T-helper 1 cell treated with Interleukin-12 subunit alpha and Interleukin-12 subunit beta and Interleukin-4 antibody, amounts not matched to agents 30 ng/mL and 1 ng/mL, for 36 hours (primary cell): Measurements from ENCODE around the gene METAP1D. TPM values are rescaled to one million over a fixed set of nuclear protein-coding genes. Genes with fewer than 3 reads are reported as not detected.
"Not testable (repeated sequence)": the region's sequence is repeated elsewhere in the genome, so short reads cannot be mapped to it uniquely, and the experiment has no call there.

Experiments
- intact Hi-C: fragments of 100-400 bp; cut with micrococcal nuclease; formaldehyde crosslinking; loops from one replicate; pipeline ENCODE4 v1.15.1; 2024
- total RNA-seq: library from RNA; stranded (reverse); gene quantifications from 2 replicates; pipeline ENCODE4 v1.2.3, GENCODE V29; 2022

The METAP1D gene
- total RNA-seq, result 4.0 and 5.0 TPM in 2 replicates

DNA sequence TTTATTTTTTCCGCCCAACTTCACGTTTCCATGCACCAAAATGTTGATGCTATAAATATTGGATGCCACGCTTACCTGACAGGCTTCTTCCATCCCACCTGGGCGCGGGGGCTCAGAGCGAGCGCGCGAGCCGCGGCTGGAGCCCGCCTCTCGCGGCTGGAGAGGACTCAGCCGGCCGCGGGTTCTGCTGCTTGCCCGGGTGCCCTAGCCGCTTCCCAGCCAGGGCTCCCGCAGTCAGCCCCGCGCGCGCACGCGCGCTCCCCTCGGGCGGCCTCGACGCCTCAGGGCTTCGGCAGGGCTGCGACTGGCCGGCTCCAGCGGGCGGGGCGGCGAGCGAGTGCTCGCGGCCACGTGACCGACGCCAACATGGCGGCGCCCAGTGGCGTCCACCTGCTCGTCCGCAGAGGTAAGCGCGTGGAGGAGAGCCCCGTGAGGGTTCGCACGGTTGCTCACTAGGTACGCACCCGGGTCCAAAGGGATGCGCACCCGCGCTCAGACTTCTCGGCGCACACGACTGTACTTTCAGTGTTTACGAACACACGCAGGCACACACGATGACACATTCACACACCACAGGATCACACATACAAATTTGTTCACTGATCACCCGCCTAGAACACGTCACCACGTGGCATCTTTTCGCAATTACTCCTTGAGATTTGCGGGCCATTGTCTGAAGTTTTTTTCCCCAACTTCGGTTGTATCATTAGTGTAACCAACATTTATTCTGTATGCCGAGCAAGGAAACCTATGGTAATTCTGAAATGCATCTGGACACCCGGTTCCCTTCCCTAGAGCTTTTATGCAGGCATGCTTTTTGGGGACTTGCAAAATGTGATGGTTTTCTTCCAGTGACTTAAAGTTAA, at the start of gene METAP1D:
Gene METAP1D, plus strand, starts transcription at position 350 of the 866 bp plus-strand sequence. Its CDS starts 17 bp downstream, at position 367.
- intact Hi-C loops, result loop anchor here (1.0 to 5.0 kb wide), 7 partner anchors 78 to 1228 kb away; partner anchors contain the start of genes DYNC1I2, ERICH2, HAT1 and PDK1

DNA sequence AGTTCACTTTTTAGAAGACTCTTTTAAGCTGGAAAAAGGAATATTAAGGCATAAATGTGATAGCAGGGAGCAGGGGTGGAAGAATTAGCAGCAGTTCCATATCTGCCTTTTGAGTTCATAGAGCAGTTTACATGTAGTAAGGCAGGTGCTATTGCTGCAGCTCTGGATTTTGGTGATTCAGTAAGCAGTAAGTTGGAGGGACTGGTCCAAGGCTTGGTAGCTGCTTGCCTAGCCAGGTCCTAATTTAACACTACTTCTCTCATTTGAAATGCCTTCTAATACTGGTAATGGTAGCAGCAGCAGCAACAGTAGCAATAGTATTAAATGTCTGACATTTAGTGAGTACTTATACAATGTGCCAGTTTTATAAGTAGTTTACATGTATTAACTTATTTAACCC, 47.5 kb upstream of the METAP1D start:
- intact Hi-C loops, result no loop called here

DNA sequence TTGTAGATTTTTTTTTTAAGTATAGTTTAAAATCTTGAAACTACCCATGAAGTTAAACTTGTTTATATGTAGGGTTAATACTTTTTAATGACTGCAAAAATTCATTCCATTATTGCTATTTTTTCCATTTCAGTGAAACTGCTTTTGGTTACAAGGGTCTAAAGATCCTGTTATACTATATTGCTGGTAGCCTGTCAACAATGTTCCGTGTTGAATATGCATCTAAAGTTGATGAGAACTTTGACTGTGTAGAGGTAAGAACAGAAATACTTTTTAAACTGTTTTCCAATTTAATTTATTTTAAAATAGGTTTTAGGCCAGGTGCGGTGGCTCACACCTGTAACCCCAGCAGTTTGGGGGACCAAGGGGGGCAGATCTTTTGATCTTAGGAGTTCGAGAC, 47.0 kb upstream of the METAP1D start:
- intact Hi-C loops, result no loop called here

DNA sequence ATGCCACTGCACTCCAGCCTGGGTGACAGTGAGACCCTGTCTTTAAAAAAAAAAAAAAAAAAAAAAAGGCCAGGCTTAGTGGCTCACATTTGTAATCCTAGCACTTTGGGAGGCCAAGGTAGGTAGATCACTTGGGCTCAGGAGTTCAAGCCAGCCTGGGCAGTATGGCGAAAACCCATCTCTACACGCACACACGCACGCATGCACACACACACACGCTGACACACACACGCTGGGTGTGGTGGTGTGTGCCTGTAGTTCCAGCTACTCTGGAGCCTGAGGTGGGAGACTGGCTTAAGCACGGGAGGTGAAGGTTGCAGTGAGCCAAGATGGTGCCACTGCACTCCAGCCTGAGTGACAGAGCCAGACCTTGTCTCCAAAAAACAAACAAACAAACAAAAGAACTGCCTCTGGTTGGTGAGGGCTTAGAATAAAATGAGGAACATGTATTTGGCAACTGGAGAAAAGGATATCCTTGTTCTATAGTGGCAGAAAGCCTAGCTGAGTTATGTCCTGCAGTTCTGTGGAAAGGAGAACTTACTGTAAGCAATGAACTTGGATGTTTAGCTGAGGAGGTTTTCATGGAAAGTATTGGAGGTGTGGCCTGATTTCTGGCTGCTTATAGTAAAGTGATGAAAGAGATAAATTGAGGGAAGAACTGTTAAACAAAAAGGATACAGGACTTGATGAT, 43.5 kb upstream of the METAP1D start:
- intact Hi-C loops, result no loop called here

DNA sequence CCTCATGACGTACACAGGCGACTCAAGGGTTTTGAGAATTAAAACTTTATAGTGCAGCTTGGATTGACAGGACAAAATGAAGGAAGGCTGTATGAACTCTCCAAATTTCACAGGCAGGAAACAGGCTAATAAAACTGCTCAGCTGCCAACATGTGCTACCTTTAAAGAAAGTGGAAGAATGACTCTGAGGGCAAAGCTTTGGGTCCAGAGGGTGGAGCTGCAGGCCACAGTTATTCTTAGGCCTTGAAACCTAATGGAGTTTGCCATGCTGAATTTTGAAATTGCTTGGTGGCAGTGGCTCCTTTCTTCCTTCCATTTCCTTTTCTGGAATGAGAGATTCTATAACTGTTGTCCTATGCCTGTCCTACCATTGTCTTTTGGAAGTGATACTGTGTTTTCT, 42.7 kb upstream of the METAP1D start:
- intact Hi-C loops, result loop anchor here (1.0 kb wide), 1 partner anchor 147 kb away; no protein-coding TSS in a partner anchor

DNA sequence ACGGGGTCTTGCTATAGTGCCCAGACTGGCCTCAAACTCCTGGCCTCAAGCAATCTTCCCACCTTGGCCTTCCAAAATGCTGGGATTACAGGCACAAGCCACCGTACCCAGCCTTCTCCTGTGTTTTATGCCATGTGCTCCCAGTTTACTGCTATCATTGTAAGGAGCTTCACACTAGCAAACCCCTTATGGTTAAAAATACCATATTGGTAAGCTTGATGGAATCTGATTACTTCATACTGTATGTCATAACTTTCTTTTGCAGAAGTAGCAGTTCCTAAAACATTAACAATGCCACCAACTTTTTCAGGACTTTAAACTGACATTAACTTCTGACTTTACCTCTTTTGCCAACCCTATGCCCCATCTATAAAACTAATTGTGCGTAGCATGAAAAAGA, 41.3 kb upstream of the METAP1D start:
- intact Hi-C loops, result no loop called here

DNA sequence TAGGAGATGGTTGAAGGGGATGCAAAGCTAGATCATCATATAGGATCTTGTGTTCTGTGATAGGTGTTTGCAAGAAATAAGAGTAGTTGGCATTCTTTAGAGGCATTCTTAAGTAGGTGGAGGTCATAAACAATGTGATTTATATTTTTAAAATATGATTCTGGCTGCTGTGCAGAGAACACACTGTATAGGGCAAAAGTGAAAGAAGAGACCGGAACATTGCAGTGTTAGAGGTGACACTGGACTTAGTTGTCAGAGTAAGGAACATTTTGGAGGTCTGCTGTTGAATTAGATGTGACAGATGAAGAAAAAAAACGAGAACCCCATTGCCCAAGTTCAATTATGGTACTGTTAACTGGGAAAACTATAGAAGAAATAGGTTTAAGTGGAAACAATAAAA, 39.8 kb upstream of the METAP1D start:
- intact Hi-C loops, result no loop called here

DNA sequence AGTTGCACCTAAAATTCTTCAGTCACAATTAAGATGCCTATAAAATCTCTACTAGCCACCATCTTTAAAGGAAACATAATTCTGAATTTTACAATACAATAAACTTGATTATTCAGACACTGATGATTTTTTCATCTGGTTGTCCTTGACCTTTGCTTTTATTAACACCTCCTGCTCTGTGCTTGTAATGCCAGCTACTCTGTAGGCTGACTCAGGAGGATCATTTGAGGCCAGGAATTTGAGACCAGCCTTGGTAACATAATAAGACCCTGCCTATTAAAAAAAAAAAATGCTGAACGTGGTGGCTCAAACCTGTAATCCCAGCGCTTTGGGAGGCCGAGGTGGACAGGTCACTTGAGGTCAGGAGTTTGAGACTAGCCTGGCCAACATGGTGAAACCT, 39.2 kb upstream of the METAP1D start:
- intact Hi-C loops, result no loop called here

DNA sequence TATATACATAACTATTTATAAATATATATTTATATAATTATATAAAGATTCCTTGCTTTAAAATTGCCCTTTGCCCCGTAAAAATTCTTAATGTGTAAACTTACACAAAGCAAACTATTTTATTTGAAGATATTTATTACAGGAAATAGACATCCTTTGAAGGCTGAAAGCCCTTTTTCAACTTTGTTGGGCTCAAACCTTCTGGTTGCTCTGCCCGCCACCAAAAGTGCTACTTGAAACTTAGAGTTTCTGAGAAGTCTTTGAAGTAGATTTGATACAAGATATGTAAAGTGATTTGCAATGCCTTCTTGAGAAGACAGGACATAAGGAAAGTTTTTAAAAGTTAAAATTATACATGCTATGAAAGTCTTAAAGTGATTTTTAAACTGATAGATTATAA, 36.6 kb upstream of the METAP1D start:
- intact Hi-C loops, result no loop called here

DNA sequence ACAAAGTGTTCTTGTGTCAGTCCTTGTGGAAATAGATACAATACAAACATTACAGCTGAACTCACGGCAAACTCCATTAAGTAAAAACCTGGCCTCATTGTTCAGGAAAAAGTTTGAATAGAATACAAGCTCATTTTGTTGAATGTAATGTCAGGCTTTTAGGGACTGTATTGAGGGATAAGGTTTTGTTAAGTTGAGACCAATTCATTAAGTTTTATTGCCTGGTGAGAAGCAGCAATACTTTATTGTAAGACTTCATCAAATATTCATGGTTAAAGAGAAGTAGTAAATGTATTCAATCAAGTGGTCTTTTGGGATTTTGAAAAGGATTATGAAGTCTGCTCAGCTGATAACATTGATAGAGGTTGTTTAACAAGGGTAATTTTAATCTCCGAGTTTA, 35.4 kb upstream of the METAP1D start:
- intact Hi-C loops, result no loop called here

DNA sequence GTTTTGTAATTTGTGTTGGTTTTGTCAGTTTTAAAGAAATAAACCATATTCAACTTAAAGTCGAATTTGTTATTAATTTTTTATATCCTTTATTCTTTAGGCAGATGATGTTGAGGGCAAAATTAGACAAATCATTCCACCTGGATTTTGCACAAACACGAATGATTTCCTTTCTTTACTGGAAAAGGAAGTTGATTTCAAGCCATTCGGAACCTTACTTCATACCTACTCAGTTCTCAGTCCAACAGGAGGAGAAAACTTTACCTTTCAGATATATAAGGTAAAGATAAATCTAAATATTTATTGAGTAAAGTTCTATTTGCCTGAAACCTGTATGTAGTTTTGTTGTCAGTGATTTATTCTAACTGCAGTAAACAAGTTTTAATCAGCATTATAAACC, 34.5 kb upstream of the METAP1D start:
- intact Hi-C loops, result no loop called here

DNA sequence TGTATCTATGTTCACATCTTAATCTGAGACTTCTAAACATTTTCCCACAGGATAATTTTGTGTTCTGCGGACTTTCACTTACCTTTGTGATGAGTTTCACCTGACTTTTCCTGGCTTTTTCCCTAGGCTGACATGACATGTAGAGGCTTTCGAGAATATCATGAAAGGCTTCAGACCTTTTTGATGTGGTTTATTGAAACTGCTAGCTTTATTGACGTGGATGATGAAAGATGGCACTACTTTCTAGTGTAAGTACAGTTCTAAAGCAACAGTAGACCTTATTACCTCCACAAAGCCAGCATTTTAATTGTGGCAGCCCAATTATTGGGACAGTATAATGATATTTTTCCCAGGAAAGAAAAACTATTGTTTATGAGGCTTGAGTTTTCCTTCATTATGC, 34.1 kb upstream of the METAP1D start:
- intact Hi-C loops, result no loop called here

DNA sequence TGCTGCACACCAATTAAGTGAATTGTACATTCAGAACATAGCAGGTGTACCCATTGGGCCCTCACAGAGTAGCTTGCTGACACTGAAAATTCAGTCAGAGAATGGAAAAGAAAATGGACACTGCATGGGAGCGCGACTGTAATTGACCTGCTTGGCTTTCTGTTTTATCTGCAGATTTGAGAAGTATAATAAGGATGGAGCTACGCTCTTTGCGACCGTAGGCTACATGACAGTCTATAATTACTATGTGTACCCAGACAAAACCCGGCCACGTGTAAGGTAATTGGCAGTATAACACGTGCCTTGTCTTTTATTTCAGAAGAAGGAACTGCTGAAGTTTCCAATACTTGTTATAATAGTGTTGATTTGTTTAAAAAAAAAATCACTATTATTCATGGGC, 33.5 kb upstream of the METAP1D start:
- intact Hi-C loops, result no loop called here

DNA sequence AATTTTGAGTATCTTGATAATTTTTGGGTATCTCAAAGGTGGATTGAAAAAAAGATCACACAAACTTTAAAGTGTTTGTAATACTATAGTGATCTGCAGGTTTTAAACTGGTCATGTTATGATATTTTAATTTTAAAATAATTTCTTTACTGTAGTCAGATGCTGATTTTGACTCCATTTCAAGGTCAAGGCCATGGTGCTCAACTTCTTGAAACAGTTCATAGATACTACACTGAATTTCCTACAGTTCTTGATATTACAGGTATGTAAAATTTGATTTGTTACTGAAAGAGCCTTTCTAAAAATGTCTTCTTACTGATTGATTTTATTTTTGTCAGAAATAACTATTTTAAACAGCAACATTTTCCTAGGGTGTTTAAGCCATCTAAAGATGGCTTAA, 33.1 kb upstream of the METAP1D start:
- intact Hi-C loops, result no loop called here

DNA sequence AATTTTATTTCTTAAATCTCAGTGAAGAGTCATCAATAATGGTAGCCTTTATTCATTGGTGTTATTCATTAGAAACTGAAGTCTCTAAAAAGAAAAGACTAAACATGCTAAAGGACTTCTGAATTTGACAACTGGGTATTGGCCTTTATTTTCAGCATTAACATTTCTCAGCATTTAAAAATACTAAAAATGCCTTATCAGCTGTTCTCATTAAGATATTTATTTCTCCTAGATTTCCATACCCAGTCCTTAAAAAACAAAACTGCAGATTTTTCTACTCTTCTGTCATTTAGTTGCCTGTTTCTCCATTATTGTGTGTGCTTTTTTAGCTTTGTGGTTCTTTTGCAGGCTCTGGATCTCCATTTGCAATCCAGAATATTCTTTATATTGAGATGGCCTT, 31.2 kb upstream of the METAP1D start:
- intact Hi-C loops, result no loop called here

DNA sequence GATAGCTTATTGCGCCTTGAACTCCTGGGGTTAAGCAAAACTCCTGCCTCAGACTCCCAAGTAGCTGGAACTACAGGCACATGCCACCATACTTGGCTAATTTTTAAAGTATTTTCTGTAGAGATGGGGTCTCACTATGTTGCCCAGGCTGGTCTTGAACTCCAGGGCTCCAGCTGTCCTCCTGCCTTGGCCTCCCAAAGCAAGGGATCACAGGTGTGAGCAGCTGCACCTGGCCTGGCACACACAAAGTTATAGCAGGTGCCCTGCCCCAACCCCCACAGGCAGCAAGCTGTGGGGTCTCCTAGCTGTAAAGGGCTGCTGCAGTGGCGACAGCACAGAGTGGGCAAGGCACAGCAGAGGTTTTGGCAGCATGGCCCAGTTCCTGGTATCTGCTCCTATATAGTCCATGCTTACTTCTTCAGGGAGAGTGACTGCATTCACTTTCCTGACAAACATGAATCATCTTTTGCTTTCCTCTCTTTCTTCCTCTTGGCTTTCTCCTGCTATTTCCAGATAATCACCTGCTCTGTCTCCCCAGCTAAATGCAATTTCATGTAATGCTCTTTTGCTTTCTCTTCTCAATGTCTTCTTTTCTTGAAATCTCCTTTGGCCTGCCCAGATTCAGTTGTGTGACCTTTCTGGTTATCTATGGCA, 27.3 kb upstream of the METAP1D start:
- intact Hi-C loops, result no loop called here

DNA sequence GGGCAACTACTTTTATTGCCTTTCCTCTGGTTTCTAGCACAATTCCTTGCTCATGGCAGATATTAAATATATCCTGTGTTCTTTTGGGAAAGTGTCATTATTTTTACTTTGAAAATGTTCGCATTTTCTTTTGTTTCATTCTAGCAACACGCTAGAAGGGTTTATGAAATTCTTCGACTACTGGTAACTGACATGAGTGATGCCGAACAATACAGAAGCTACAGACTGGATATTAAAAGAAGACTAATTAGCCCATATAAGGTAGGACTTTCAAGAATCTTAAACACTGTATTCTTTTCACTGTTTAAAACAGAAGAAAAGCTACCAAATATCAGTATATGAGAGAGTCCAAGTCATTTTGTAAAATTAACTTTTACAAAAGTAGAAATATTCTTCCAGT, 20.6 kb upstream of the METAP1D start:
- intact Hi-C loops, result no loop called here

DNA sequence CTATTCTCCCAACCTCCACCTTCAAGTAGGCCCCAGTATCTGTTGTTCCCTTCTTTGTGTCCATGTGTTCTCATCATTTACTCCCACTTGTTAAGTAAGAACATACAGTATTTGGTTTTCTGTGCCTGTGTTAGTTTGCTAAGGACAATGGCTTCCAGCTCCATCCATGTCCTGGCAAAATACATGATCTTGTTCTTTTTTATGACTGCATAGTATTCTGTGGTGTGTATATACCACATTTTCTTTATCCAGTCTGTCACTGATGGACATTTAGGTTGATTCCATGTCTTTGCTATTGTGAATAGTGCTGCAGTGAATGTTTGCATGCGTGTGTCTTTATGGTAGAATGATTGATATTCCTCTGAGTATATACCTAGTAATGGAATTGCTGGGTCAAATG, 15.8 kb upstream of the METAP1D start:
- intact Hi-C loops, result not testable (repeated sequence)

DNA sequence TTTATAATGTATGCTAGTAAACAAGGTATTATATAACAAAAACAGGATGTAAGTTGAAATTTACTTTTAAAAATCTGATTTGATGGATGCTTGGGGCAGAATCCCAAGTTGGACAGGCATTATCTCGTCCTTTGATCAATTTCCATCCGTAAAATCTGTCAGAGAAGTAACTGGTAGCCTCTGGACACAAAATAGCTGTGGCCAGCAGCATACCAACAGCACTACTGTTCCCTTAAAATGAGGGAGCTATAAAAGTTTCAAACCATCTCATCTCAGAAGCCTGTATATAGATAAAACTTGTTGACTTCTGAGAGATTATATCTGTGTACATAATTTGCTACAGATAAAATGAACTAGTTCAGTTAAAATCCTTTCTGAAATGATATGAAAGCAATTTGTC, 14.7 kb upstream of the METAP1D start:
- intact Hi-C loops, result no loop called here

DNA sequence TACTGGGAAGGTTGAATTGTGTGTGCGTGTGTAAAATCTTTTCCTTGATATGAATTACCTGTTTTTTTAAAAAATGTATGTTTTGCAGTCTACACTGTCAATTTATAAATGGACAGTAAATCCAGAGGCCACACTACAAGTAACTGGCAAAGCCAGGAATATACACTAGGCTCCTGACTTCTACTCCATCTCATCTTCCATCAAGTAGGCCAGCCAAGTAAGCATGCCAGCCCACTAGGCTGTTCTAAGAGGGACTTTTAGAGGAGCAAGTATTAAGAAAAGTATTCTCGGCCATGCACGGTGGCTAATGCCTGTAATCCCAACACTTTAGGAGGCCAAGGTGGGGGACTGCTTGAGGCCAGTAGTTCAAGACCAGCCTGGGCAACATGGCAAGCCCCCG, 13.0 kb upstream of the METAP1D start:
- intact Hi-C loops, result no loop called here

DNA sequence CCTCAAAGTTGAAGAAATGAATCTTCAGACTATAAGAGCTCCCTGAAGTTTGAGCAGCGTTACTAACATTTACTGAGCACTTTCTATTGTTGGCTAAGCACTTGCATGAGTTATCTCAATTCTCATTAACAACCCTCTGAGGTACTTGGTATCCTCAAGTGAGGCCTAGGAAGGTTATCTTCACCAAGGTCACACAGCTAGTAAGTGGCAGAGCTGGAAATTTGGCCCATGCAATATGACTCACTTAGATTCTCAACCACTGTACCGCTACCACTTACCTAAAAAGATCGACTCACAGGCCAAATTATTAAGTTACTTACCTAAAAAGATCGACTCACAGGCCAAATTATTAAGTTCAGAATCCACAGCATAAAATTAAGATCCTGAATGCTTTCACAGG, 8.7 kb upstream of the METAP1D start:
- intact Hi-C loops, result no loop called here

DNA sequence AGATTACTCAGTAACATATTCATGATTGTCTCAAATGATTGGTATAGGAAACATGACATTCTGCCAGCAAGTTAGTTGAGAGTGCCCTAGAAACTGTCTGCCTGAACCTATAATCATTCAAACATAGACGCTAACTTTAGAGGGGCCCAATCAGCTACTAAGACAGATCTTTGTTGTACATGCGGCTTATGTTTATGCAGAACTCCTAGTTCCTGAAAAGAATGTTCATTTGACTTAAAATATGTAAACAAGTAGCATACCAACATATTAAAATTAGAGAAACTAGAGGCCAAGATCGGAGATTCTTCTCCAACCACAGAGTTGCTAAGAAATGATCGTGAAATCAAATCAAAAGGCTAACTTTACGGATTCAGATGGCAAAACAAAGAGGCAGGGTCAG, 4.2 kb upstream of the METAP1D start:
- intact Hi-C loops, result no loop called here
